HG02973 (cell line): ENCODE results near the gene PRKAR1A.
"Not testable (repeated sequence)": the region's sequence is repeated elsewhere in the genome, so short reads cannot be mapped to it uniquely, and the experiment has no call there.

Source experiments
- ATAC-seq: cut with Tn5 transposase; IDR thresholded peaks from one replicate; pipeline ENCODE4 v1.9.1; 2021; ENCODE audit warnings: moderate library complexity; ENCODE audit not compliant: unreplicated experiment

Gene PRKAR1A

GRCh38 chr17:68512247-68512959 is at the start of gene PRKAR1A:
TSS of gene PRKAR1A (plus strand) at chr17:68512430. CDS start at chr17:68515400, 2,970 bp downstream.
- ATAC-seq: peak; percentile 87

- ATAC-seq: no peak
Measured at GRCh38 chr17:68463211-68464019, 48.8 kb upstream of the PRKAR1A start.

- no peak for ATAC-seq
Measured at GRCh38 chr17:68468334-68468733, 43.9 kb upstream of the PRKAR1A start.

- no peak for ATAC-seq
Measured at GRCh38 chr17:68468788-68469187, 43.4 kb upstream of the PRKAR1A start.

GRCh38 chr17:68470961-68471360 is 41.3 kb upstream of the PRKAR1A start:
- ATAC-seq: no peak

GRCh38 chr17:68480885-68481284 is 31.3 kb upstream of the PRKAR1A start:
- ATAC-seq: no peak

GRCh38 chr17:68482576-68483041 is 29.6 kb upstream of the PRKAR1A start:
- no peak for ATAC-seq

GRCh38 chr17:68484458-68484857 is 27.8 kb upstream of the PRKAR1A start:
- ATAC-seq: no peak

- no peak for ATAC-seq
Measured at GRCh38 chr17:68489919-68490318, 22.3 kb upstream of the PRKAR1A start.

- ATAC-seq: no peak
Measured at GRCh38 chr17:68491381-68492231, 20.6 kb upstream of the PRKAR1A start.

GRCh38 chr17:68492394-68493054 is 19.7 kb upstream of the PRKAR1A start:
- ATAC-seq: not testable (repeated sequence)

- no peak for ATAC-seq
Measured at GRCh38 chr17:68495081-68495480, 17.1 kb upstream of the PRKAR1A start.

GRCh38 chr17:68497885-68498319 is 14.3 kb upstream of the PRKAR1A start:
- ATAC-seq: peak; percentile 89

GRCh38 chr17:68498479-68499326 is 13.5 kb upstream of the PRKAR1A start:
- ATAC-seq: peak; percentile 32

GRCh38 chr17:68499587-68499986 is 12.6 kb upstream of the PRKAR1A start:
- no peak for ATAC-seq

- no peak for ATAC-seq
Measured at GRCh38 chr17:68501074-68501473, 11.2 kb upstream of the PRKAR1A start.

GRCh38 chr17:68505951-68506350 is 6.3 kb upstream of the PRKAR1A start:
- no peak for ATAC-seq

- no peak for ATAC-seq
Measured at GRCh38 chr17:68507576-68507975, 4.7 kb upstream of the PRKAR1A start.
